Activated T-helper 2 cell treated with anti-CD3 and anti-CD28 coated beads, Interferon-gamma antibody, Interleukin-2, Interleukin-4, amounts not matched to agents 10 μg/mL and 5 μg/mL and 100 μg/mL, durations not matched to agents 14 hours and 24 hours and 36 hours (primary cell): ENCODE data around the gene REST. TPM values are rescaled to one million over a fixed set of nuclear protein-coding genes. Genes with fewer than 3 reads are reported as not detected.
"Not testable (repeated sequence)": the region's sequence is repeated elsewhere in the genome, so short reads cannot be mapped to it uniquely, and the experiment has no call there.

Experiments used
- DNase-seq: peaks from one replicate; pipeline ENCODE4 v3.0.0; 2021; ENCODE audit warnings: low spot score
- H3K27ac Mint-ChIP-seq: one replicate; pipeline ENCODE4 v1.8.0; 2021; ENCODE audit warnings: mixed read lengths
- H3K27me3 Mint-ChIP-seq: one replicate; pipeline ENCODE4 v1.8.0; 2021; ENCODE audit warnings: low read depth, mixed read lengths
- H3K36me3 Mint-ChIP-seq: one replicate; pipeline ENCODE4 v1.8.0; 2021; ENCODE audit warnings: low read depth, mixed read lengths
- H3K4me1 Mint-ChIP-seq: one replicate; pipeline ENCODE4 v1.8.0; 2021; ENCODE audit warnings: low read depth, mixed read lengths
- H3K4me3 Mint-ChIP-seq: one replicate; pipeline ENCODE4 v1.8.0; 2021; ENCODE audit warnings: low read depth, mild to moderate bottlenecking, moderate library complexity, mixed read lengths
- H3K9me3 Mint-ChIP-seq: one replicate; pipeline ENCODE4 v1.8.0; 2021; ENCODE audit warnings: mixed read lengths
- intact Hi-C: fragments of 100-400 bp; cut with micrococcal nuclease; formaldehyde crosslinking; loops from one replicate; pipeline ENCODE4 v1.15.1; 2023
- total RNA-seq: library from RNA; stranded (reverse); gene quantifications from 2 replicates; pipeline ENCODE4 v1.2.3, GENCODE V29; 2022

The REST gene
- total RNA-seq, 1 donor from 2014 or later = 44.5 TPM

DNA sequence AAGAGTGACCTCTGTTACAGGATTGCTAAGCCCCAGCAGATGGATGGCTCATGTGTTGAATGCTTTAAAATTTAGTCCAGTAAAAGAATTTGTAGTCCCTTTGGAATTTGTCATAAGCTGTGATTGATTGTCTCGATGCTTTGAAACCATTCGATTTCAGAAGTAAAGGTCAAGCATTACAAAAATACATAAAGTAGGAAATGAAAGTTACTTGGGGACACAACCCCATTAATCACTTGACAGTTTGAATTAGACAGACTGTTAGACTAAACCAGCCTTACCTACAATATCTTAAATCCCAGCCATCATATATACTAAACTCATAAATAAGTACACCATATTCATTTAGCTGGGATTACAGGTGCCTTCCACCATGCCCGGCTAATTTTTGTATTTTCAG lies 6.6 kb downstream of the REST start:
- Mint-ChIP-seq H3K9me3 (no peaks in the 10 kb centered on the region), H3K27ac (no peak overlapping the region), H3K36me3 (peaks cover 50% of the 10 kb centered on the region), H3K4me3 (no peak overlapping the region), H3K27me3 (no peaks in the 10 kb centered on the region), H3K4me1 (peaks cover 40% of the 10 kb centered on the region)
- DNase-seq = no peak
- intact Hi-C loops = no loop called here

DNA sequence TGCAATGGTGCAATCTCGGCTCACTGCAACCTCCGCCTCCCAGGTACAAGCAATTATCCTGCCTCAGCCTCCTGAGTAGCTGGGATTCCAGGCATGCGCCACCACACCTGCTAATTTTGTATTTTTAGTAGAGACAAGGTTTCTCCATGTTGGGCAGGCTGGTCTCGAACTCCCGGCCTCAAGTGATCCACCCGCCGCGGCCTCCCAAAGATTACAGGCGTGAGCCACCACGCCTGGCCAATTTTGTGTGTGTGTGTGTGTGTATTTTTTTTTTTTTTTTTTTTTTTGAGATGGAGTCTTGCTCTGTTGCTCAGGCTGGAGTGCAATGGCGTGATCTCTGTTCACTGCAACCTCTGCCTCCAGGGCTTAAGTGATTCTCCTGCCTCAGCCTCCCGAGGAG lies 7.3 kb downstream of the REST start:
- H3K9me3 Mint-ChIP-seq, H3K27ac Mint-ChIP-seq, H3K27me3 Mint-ChIP-seq, H3K4me3 Mint-ChIP-seq, intact Hi-C loops, DNase-seq: not testable (repeated sequence)
- peaks cover 36% of the 10 kb centered on the region for H3K4me1 Mint-ChIP-seq
- peaks cover 53% of the 10 kb centered on the region for H3K36me3 Mint-ChIP-seq

DNA sequence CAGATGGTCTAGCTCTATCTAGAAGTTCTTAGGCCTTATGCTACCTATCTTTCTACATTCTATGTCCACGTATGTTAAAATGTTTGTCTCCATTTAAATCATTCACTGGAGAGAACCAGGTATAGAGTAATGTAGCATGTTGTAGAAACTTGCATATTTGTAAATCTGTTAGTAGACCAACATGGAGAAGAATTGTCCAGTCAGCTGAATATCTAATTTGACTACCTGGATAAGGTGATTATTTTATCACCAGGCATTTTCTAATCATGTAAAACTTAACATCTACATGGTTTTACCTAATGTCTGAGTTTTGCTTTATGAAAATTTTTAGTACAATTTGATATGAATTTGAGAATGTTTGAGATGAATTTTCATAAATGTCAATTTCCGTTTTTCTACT lies 19.5 kb downstream of the REST start:
- H3K27me3 Mint-ChIP-seq = no peaks in the 10 kb centered on the region
- peaks cover 4% of the 10 kb centered on the region for H3K4me1 Mint-ChIP-seq
- DNase-seq = no peak
- H3K36me3 Mint-ChIP-seq = peaks cover 58% of the 10 kb centered on the region
- intact Hi-C loops = no loop called here
- H3K27ac Mint-ChIP-seq = no peak overlapping the region
- no peak overlapping the region for H3K4me3 Mint-ChIP-seq
- H3K9me3 Mint-ChIP-seq = no peaks in the 10 kb centered on the region

DNA sequence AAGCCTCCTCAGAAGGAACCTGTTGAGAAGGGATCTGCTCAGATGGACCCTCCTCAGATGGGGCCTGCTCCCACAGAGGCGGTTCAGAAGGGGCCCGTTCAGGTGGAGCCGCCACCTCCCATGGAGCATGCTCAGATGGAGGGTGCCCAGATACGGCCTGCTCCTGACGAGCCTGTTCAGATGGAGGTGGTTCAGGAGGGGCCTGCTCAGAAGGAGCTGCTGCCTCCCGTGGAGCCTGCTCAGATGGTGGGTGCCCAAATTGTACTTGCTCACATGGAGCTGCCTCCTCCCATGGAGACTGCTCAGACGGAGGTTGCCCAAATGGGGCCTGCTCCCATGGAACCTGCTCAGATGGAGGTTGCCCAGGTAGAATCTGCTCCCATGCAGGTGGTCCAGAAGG lies 22.9 kb downstream of the REST start:
- no peak overlapping the region for H3K4me3 Mint-ChIP-seq
- DNase-seq = no peak
- no peaks in the 10 kb centered on the region for H3K27me3 Mint-ChIP-seq
- peaks cover 12% of the 10 kb centered on the region for H3K4me1 Mint-ChIP-seq
- intact Hi-C loops = no loop called here
- H3K36me3 Mint-ChIP-seq = peaks cover 53% of the 10 kb centered on the region
- H3K27ac Mint-ChIP-seq = no peak overlapping the region
- no peaks in the 10 kb centered on the region for H3K9me3 Mint-ChIP-seq

DNA sequence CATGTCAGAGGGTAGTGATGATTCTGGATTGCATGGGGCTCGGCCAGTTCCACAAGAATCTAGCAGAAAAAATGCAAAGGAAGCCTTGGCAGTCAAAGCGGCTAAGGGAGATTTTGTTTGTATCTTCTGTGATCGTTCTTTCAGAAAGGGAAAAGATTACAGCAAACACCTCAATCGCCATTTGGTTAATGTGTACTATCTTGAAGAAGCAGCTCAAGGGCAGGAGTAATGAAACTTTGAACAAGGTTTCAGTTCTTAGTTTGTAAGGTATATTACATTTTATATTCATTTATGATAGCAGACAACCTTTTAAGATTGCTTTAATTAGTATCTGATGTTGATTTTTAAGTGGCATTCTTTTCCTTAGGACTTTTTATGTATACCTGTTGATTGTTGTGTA lies 24.2 kb downstream of the REST start:
- intact Hi-C loops = no loop called here
- Mint-ChIP-seq H3K36me3 (peaks cover 50% of the 10 kb centered on the region), H3K27me3 (no peaks in the 10 kb centered on the region), H3K4me1 (peaks cover 12% of the 10 kb centered on the region), H3K9me3 (no peaks in the 10 kb centered on the region), H3K4me3 (no peak overlapping the region), H3K27ac (no peak overlapping the region)
- no peak for DNase-seq

DNA sequence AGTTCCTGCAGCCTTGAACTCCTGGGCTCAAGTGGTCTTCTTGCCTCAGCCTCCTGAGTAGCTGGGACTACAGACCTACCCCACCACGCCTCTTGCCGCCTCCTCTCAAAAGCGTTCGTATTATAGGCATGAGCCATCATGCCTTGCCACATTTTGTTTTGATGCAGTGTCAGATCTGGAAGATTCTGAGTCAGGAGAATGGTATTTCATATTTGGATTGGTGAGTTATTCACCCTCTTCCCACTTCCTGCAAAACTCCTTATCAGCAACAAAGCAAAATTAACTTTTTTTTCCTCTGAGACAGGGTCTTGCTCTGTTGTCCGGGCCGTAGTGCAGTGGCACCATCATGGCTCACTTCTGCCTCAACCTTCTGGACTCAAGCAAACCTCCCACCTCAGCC lies 29.6 kb downstream of the REST start:
- no peak overlapping the region for H3K4me3 Mint-ChIP-seq
- H3K27ac Mint-ChIP-seq = peak overlapping the region; percentile 42
- no peaks in the 10 kb centered on the region for H3K9me3 Mint-ChIP-seq
- peaks cover 11% of the 10 kb centered on the region for H3K4me1 Mint-ChIP-seq
- no peaks in the 10 kb centered on the region for H3K27me3 Mint-ChIP-seq
- intact Hi-C loops = no loop called here
- peaks cover 32% of the 10 kb centered on the region for H3K36me3 Mint-ChIP-seq
- DNase-seq = no peak

DNA sequence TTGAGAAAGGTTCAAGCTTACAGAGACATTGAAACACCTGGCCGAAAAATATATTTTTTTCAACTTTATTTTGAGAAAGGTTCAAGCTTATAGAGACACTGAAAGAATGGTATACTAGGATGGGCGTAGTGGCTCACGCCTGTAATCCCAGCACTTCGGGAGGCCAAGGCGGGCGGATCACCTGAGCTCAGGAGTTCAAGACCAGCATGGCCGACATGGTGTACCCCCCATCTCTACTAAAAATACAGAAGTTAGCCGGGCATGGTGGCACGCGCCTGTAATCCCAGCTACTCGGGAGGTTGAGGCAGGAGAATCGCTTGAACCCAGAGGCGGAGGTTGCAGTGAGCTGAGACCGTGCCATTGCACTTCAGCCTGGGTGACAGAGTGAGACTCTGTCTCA lies 32.1 kb downstream of the REST start:
- H3K27ac Mint-ChIP-seq, H3K4me3 Mint-ChIP-seq, intact Hi-C loops, H3K9me3 Mint-ChIP-seq, DNase-seq, H3K27me3 Mint-ChIP-seq, H3K4me1 Mint-ChIP-seq: not testable (repeated sequence)
- peaks cover 19% of the 10 kb centered on the region for H3K36me3 Mint-ChIP-seq

DNA sequence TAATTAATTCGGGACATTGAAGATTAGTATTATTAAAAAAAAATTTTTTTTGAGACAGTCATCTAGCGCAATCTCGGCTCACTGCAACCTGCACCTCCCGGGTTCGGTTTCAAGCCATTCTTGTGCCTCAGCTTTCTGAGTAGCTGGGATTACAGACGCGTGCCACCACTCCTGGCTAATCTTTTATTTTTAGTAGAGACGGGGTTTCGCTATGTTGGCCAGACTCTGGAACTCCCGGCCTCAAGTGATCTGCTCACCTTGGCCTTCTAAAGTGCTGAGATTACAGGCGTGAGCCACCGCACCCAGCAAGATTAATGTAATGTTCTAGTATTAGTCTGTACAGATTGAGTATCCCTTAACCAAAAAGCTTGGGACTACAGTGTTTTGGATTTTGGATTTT lies 32.7 kb downstream of the REST start:
- no peak overlapping the region for H3K27ac Mint-ChIP-seq
- peaks cover 17% of the 10 kb centered on the region for H3K36me3 Mint-ChIP-seq
- H3K27me3 Mint-ChIP-seq = no peaks in the 10 kb centered on the region
- intact Hi-C loops = no loop called here
- no peak overlapping the region for H3K4me3 Mint-ChIP-seq
- peaks cover 4% of the 10 kb centered on the region for H3K4me1 Mint-ChIP-seq
- DNase-seq = no peak
- no peaks in the 10 kb centered on the region for H3K9me3 Mint-ChIP-seq

DNA sequence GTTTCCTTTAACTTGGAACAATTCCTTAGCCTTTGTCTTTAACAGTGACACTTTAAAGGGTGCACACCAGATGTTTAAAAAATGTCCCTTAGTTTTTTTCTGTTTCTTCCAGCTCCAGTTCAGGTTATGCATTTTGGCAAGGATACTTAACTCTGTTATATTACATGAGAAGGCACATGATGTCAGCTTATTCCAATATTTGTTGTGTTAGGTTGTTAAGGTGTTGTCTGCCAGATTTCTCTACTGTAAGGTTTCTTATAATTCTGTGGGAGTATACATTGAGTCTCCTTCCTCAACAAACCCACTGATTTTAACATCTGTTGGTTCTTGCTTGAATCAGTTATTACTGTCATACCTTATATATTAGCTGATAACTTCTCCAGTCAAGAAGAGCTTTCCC lies 33.3 kb downstream of the REST start:
- peaks cover 16% of the 10 kb centered on the region for H3K36me3 Mint-ChIP-seq
- no peak for DNase-seq
- peaks cover 4% of the 10 kb centered on the region for H3K4me1 Mint-ChIP-seq
- H3K27ac Mint-ChIP-seq = no peak overlapping the region
- intact Hi-C loops = no loop called here
- H3K4me3 Mint-ChIP-seq = no peak overlapping the region
- no peaks in the 10 kb centered on the region for H3K27me3 Mint-ChIP-seq
- no peaks in the 10 kb centered on the region for H3K9me3 Mint-ChIP-seq

DNA sequence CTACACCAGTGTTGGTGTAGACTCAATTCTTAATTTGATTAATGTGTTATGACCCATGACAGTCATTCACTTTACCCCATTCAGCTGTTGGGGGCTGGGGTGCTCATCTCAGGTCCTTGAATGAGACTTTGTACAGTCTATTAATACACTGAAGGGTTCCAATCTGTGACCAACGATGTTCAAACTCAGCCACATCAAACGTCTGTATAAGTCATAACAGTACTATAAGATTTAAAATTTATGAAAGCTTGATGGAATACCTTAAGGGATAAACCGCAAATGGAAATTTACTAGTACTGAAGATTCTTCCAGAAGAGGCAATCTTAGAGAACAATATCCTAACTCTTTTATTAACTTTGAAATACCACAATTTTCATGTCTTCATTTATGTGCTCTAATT lies 33.7 kb downstream of the REST start:
- Mint-ChIP-seq H3K36me3 (peaks cover 16% of the 10 kb centered on the region), H3K4me3 (no peak overlapping the region), H3K4me1 (peaks cover 4% of the 10 kb centered on the region), H3K9me3 (no peaks in the 10 kb centered on the region), H3K27ac (no peak overlapping the region), H3K27me3 (no peaks in the 10 kb centered on the region)
- DNase-seq = no peak
- intact Hi-C loops = no loop called here

DNA sequence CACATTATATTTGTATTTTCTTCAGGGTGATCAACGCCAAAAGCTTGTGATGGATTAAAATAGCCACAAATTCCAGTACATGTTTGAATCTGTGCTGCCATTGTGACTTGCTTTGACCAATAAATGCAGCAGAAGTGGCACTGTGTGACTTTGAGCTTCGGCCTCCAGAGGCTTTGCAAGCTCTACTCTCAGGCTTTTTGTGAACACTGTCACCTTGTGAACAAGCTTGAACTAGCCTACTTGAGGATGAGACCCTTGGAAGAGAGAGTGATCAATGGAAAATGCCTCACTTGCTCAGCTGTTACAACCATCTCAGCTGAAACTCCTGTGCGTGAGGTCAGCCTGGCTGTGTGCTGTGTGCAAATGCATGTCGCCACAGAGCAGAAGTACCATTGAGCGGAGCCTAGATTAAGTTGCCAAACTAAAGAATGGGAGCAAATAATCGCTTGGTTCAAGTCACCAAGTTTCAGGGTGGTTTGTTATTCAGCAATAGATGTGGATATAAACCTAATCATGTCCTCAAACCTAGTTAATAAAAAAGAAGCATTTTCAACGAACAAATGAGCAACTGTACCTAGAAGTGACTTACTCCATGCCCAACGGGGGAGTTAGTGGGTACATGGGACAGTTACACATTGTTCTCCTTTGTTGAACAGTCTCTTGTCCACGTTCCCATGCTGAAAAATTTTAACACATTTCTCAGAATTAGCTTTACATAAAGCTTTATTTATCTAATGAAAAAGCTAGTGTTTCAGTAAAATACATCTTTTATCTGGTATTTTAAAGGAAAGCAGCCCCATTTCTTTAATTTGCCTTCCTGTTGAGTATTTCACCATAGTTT lies 46.2 kb downstream of the REST start:
- no peaks in the 10 kb centered on the region for H3K36me3 Mint-ChIP-seq
- H3K27me3 Mint-ChIP-seq = no peaks in the 10 kb centered on the region
- no peaks in the 10 kb centered on the region for H3K9me3 Mint-ChIP-seq
- no peak for DNase-seq
- no peaks in the 10 kb centered on the region for H3K4me1 Mint-ChIP-seq
- intact Hi-C loops = no loop called here
- H3K4me3 Mint-ChIP-seq = no peak overlapping the region
- no peak overlapping the region for H3K27ac Mint-ChIP-seq

DNA sequence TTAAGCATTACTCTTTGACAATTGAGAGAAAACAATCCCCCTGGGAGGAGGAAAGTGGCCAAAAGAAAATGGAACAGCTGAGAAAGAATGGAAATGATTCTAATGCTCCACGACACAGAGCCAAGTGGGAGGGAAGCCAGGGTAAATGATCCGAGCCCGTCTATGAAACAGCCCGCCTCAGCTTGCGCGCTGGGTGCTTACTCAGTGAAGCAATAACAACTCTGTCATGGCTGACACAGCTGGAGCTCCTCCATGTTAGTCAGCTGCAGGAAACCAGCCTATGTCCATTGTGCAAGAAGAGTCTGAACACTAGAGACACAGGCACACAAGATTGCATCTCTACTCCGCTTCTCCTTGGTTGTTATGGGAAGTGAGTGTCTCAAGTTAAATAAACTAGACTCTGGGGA lies 50.4 kb downstream of the REST start:
- H3K36me3 Mint-ChIP-seq = peaks cover 14% of the 10 kb centered on the region
- intact Hi-C loops = no loop called here
- no peak overlapping the region for H3K27ac Mint-ChIP-seq
- H3K4me3 Mint-ChIP-seq = no peak overlapping the region
- DNase-seq = no peak
- H3K27me3 Mint-ChIP-seq = no peaks in the 10 kb centered on the region
- no peaks in the 10 kb centered on the region for H3K9me3 Mint-ChIP-seq
- no peaks in the 10 kb centered on the region for H3K4me1 Mint-ChIP-seq

DNA sequence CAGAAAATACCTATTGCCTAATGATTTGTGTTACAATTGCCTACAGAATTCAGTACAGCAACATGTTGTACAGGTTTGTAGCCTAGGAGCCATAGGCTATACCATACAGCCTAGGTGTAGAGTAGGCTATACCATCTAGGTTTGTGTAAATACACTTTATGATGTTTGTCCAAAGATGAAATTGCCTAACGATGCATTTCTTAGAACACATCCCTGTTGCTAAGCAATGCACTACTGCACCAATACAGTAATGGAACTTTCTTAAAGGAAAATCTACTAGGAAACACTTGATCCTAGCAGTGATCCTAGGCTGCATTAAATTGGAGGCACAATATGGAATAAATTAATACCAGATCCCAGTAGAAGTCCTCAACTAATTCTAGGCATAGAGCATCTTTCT lies 51.4 kb downstream of the REST start:
- Mint-ChIP-seq H3K9me3 (no peaks in the 10 kb centered on the region), H3K4me3 (no peak overlapping the region), H3K4me1 (no peaks in the 10 kb centered on the region), H3K27ac (no peak overlapping the region), H3K36me3 (peaks cover 18% of the 10 kb centered on the region), H3K27me3 (no peaks in the 10 kb centered on the region)
- intact Hi-C loops = no loop called here
- no peak for DNase-seq

DNA sequence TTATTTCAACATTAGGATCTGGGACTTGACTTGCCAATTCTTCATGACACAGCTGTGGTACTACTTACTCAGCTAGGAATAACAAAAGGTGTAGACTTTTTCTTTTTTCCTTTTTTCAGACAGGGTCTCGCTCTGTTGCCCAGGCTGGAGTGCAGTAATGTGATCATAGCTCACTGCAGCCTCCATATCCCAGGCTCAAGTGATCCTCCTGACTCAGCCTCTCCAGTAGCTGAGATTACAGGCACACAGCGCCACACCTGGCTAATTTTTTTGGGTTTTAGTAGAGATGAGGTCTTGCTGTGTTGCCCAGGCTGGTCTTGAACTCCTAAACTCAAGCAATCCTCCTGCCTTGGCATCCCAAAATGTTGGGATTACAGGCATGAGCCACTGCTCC lies 53.4 kb downstream of the REST start:
- no peak for DNase-seq
- H3K27me3 Mint-ChIP-seq = no peaks in the 10 kb centered on the region
- no peaks in the 10 kb centered on the region for H3K4me1 Mint-ChIP-seq
- peaks cover 32% of the 10 kb centered on the region for H3K36me3 Mint-ChIP-seq
- H3K9me3 Mint-ChIP-seq = no peaks in the 10 kb centered on the region
- H3K27ac Mint-ChIP-seq = no peak overlapping the region
- intact Hi-C loops = no loop called here
- no peak overlapping the region for H3K4me3 Mint-ChIP-seq
